Gastroesophageal sphincter (tissue), 3 donors: Measurements from ENCODE around the gene TMEM273.

Experiments used
- POLR2AphosphoS5 ChIP-seq: sonication (generic); formaldehyde crosslinking; IDR thresholded peaks from one replicate; pipeline ENCODE4 v1.6.1; 2017; ENCODE audit warnings: antibody characterized with exemption
- TF ChIP-seq, protein P1 (sequence below), 4 experiments: fragments of 200-600 bp in 2 of 4; fragments of 450-650 bp in 2 of 4; sonication (generic) in 1 of 4; IDR thresholded peaks; one replicate each; pipeline ENCODE4 v1.5.1; 2017 to 2019; ENCODE audit warnings: antibody characterized with exemption in 4 of 4, mild to moderate bottlenecking in 2 of 4, moderate library complexity in 2 of 4

DNA sequence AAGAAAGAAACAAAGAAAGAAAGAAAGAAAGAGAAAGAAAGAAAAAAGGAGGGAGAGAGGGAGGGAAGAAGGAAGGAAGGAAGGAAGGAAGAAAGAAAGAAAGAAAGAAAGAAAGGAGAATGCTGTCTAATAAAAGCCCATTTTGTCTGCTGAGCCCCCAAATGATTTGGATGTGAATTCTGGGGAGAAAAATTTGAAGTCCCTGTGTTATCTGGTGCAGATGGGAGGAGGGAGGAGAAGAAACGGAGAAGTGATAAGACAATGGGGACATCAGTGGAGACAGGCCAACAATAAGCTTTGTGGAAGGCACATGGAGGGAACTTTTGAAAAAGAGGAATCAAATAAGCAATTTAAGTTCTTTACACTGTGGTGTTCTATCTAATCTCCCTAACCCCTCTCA is 24.6 kb upstream of the TMEM273 start:
- TF ChIP-seq, protein P1, sequence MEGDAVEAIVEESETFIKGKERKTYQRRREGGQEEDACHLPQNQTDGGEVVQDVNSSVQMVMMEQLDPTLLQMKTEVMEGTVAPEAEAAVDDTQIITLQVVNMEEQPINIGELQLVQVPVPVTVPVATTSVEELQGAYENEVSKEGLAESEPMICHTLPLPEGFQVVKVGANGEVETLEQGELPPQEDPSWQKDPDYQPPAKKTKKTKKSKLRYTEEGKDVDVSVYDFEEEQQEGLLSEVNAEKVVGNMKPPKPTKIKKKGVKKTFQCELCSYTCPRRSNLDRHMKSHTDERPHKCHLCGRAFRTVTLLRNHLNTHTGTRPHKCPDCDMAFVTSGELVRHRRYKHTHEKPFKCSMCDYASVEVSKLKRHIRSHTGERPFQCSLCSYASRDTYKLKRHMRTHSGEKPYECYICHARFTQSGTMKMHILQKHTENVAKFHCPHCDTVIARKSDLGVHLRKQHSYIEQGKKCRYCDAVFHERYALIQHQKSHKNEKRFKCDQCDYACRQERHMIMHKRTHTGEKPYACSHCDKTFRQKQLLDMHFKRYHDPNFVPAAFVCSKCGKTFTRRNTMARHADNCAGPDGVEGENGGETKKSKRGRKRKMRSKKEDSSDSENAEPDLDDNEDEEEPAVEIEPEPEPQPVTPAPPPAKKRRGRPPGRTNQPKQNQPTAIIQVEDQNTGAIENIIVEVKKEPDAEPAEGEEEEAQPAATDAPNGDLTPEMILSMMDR (IDR thresholded peaks at IDR 0.05), result no peak
- TF ChIP-seq POLR2AphosphoS5, result no peak
